Measurements from ENCODE around the gene MTMR3. TPM values are rescaled to one million over a fixed set of nuclear protein-coding genes. Genes with fewer than 3 reads are reported as not detected.
A peak's percentile ranks its signal among the peaks of the same experiment; 100 is the strongest.
"Not testable (repeated sequence)": the region's sequence is repeated elsewhere in the genome, so short reads cannot be mapped to it uniquely, and the experiment has no call there.

The MTMR3 gene
- polyA plus RNA-seq, 3 donors from 2014 or later, result 11.2 to 21.9 (median 11.9) TPM

DNA sequence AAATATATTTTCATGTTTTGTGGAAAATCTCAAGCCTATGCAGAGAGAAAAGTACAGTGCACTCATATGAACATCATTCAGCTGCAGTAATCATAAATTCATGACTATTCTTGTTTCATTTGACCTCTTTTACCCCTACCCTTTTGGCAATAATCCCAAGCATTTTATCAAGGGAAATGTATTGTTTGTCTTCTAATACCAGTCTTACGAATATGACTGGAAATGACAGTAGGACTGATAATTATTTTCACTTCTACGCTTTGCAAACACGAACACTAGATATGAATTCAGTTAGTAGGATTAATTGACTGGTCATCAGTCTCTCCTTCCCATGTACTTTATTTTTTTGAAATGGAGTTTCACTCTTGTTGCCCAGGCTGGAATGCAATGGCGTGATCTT lies 90.3 kb downstream of the MTMR3 start:
- Mint-ChIP-seq H3K4me1 (peaks cover 2 to 11% of the 10 kb centered on the region in 2 donors), H3K4me3 (no peak overlapping the region), H3K9me3 (no peaks in the 10 kb centered on the region), H3K27ac (no peak overlapping the region), H3K27me3 (ENCODE audit: low read depth in 3 of 3) (peaks cover 0 to 4% (median 1%) of the 10 kb centered on the region in 3 donors), H3K36me3 (peaks cover 4 to 10% (median 9%) of the 10 kb centered on the region in 3 donors)
- DNase-seq, result no peak

DNA sequence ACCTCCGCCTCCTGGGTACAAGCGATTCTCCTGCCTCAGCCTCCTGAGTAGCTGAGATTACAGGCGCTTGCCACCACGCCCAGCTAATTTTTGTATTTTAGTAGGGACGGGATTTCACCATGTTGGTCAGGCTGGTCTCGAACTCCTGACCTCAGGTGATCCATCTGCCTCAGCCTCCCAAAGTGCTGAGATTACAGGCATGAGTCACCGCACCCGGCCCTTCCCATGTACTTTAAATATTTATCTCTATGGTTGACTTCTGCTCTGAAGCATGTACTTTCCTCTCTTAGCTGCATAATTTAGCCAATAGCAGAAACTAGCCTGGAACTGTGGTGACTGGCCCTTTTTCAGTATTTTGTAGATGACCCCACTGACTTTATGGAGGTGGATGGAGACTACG lies 90.7 kb downstream of the MTMR3 start:
- not testable (repeated sequence) for H3K27ac Mint-ChIP-seq; H3K27me3 Mint-ChIP-seq (ENCODE audit: low read depth in 3 of 3); H3K9me3 Mint-ChIP-seq; DNase-seq; H3K4me3 Mint-ChIP-seq; H3K4me1 Mint-ChIP-seq
- H3K36me3 Mint-ChIP-seq, result peaks cover 4 to 10% (median 9%) of the 10 kb centered on the region in 3 donors

DNA sequence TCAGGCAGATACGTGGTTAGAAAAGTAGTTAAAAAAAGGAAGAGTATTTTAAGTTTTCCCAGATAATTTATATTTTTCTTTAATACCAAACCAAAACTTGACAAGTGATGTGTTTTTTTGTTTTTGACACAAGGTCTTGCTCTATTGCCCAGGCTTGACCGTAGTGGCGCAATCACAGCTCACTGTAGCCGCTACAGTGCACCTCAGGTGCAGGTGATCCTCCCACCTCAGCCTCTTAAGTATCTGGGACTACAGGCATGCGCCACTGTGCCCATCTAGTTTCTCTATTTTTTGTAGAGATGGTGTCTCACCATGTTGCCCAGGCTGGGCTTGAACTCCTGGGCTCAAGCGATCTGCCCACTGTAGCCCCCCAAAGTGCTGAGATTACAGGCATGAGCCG lies 92.5 kb downstream of the MTMR3 start:
- Mint-ChIP-seq H3K4me1 (peaks cover 0 to 4% of the 10 kb centered on the region in 2 donors), H3K27me3 (ENCODE audit: low read depth in 3 of 3) (peaks cover 0 to 1% (median 0%) of the 10 kb centered on the region in 3 donors), H3K27ac (no peak overlapping the region), H3K36me3 (peaks cover 12 to 15% (median 14%) of the 10 kb centered on the region in 3 donors), H3K4me3 (no peak overlapping the region), H3K9me3 (no peaks in the 10 kb centered on the region)
- DNase-seq, result no peak

DNA sequence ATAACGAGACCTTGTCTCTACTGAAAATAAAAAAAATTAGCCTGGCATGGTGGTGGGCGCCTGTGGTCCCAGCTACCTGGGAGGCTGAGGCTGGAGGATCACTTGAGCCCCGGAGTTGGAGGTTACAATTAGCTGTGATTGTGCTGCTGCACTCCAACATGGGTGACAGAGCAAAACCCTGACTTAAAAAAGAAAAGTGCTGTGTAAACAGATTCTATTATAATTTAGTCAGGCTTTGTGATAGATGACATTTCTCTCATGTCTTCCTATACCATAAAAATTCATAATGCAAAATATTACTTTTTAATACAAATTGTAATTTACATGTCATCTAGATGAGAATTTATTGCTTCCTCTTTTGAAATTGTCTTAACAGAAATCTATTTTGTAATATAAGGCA lies 94.1 kb downstream of the MTMR3 start:
- H3K9me3 Mint-ChIP-seq, result no peaks in the 10 kb centered on the region
- DNase-seq, result no peak
- peaks cover 0 to 3% of the 10 kb centered on the region in 2 donors for H3K4me1 Mint-ChIP-seq
- H3K27me3 Mint-ChIP-seq (ENCODE audit: low read depth in 3 of 3), result no peaks in the 10 kb centered on the region
- H3K36me3 Mint-ChIP-seq, result peaks cover 14 to 22% (median 17%) of the 10 kb centered on the region in 3 donors
- no peak overlapping the region for H3K27ac Mint-ChIP-seq
- H3K4me3 Mint-ChIP-seq, result no peak overlapping the region

DNA sequence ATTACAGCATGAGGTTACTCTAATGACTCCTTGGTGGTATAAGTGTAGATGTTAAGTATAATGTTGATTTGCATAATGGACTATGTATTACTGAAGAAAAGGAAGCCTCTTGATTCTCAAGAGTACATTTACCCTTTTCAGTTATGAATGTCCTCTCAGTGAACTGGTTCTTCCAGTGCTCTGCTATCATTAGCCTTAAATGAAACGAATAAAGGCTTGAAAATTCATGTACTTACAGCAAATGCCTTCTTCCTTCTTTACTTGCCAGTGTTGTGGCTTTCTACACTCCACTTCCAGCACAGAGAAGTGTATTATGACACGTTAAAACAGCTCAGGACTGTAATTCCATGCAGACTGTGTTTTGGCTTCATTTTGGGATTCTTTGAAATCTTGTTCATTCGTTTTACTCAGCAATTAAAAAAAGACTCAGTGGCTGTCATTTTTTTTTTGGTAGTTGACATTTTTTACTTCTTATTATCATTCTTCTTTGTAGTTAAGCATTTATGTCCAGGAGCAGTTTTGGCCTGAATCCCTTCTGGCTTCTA lies 96.9 kb downstream of the MTMR3 start:
- peaks cover 8 to 20% (median 17%) of the 10 kb centered on the region in 3 donors for H3K36me3 Mint-ChIP-seq
- no peaks in the 10 kb centered on the region for H3K4me1 Mint-ChIP-seq
- H3K27me3 Mint-ChIP-seq (ENCODE audit: low read depth in 3 of 3), result no peaks in the 10 kb centered on the region
- no peak for DNase-seq
- peak overlapping the region in 1 of 6 donors; percentile 9 for H3K27ac Mint-ChIP-seq
- no peaks in the 10 kb centered on the region for H3K9me3 Mint-ChIP-seq
- no peak overlapping the region for H3K4me3 Mint-ChIP-seq

DNA sequence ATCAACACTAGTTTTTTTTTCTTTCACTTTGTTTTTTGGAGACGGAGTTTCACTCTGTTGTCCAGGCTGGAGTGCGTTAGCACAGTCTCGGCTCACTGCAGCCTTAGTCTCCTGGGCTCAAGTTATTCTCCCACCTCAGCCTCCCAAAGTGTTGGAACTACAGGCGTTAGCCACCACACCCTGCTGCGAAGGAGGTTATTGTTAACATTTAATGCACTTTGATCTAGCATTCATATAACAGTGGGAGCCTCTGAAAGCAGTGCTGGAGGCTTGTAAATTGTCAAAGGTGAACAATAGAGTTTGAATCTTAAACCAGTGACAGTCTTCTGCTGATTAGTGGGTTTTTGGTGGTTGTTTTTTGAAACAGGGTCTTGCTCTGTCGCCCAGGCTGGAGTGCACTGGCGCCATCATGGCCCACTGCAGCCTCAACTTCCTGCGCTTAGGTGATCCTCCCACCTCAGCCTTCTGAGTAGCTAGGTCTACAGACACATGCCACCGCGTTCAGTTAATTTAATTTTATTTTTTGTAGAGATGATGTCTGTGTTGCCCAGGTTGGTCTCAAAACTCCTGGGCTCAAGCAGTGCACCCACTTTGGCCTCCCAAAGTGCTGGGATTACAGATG lies 100.4 kb downstream of the MTMR3 start:
- no peak overlapping the region for H3K27ac Mint-ChIP-seq
- no peak overlapping the region for H3K4me3 Mint-ChIP-seq
- H3K27me3 Mint-ChIP-seq (ENCODE audit: low read depth in 3 of 3), result no peaks in the 10 kb centered on the region
- H3K36me3 Mint-ChIP-seq, result peaks cover 7 to 22% (median 17%) of the 10 kb centered on the region in 3 donors
- no peaks in the 10 kb centered on the region for H3K4me1 Mint-ChIP-seq
- no peaks in the 10 kb centered on the region for H3K9me3 Mint-ChIP-seq
- DNase-seq, result no peak

DNA sequence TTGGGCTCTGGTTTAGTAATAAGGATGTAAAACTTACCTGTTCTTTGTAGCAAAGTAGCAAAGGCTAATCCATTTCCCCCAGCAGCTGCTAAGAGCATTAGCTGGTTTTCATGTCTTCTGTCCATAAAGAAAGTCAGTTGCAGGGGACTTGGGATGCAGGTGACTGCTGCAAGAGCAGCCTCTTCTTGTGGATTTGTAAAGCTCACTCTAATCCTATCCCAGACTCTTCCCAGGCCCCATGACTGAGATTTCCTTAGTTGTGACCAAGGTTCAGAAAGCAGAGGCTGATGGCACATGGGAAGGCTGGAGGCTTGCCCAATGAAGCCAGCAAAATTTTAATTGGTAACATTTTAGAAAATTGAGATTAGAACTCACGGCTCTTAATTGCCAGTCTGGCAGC lies 102.9 kb downstream of the MTMR3 start:
- H3K9me3 Mint-ChIP-seq, result no peaks in the 10 kb centered on the region
- no peak overlapping the region for H3K27ac Mint-ChIP-seq
- no peak for DNase-seq
- H3K4me1 Mint-ChIP-seq, result no peaks in the 10 kb centered on the region
- peaks cover 0 to 18% (median 12%) of the 10 kb centered on the region in 3 donors for H3K36me3 Mint-ChIP-seq
- H3K4me3 Mint-ChIP-seq, result no peak overlapping the region
- H3K27me3 Mint-ChIP-seq (ENCODE audit: low read depth in 3 of 3), result no peaks in the 10 kb centered on the region

DNA sequence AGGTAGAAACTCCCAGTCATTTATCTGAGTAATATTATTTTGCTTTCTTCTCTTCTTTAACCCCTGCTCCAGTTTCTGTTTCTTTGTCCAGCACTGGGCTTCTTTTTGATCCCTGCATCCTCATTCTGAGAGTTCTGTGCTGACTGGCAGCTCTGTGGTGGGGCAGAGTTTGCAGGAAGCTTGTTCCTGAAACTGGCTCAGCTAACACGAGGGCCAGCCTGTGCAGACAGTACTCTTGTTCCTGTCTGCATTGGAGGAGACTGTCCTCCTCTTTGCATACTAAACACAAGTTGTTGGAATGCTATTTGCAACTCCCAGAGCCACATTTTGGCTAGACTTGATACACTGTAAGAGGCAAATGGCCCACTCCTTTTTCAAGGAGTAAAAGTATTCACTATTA lies 104.2 kb downstream of the MTMR3 start:
- no peak overlapping the region for H3K4me3 Mint-ChIP-seq
- H3K36me3 Mint-ChIP-seq, result peaks cover 3 to 22% (median 16%) of the 10 kb centered on the region in 3 donors
- no peak for DNase-seq
- H3K27ac Mint-ChIP-seq, result peak overlapping the region in 1 of 6 donors; percentile 38
- H3K9me3 Mint-ChIP-seq, result no peaks in the 10 kb centered on the region
- no peaks in the 10 kb centered on the region for H3K4me1 Mint-ChIP-seq
- H3K27me3 Mint-ChIP-seq (ENCODE audit: low read depth in 3 of 3), result no peaks in the 10 kb centered on the region

DNA sequence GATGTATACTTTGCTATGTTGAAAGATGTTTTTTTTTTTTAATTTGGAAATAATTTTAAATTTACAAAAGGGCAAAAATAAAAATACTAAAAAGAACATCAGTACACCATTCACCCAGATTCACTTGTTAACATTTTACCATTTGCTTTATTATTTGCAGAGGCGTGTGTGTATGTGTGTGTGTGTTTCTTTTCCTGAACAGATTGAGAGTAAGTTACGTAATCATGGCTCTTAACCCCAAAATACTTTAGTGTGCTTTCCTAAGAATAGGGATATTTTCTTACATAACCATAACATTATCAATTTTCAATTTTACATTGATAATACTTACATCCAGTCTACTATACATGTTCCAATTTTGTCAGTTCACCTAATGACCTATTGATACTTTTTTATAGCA lies 105.7 kb downstream of the MTMR3 start:
- Mint-ChIP-seq H3K9me3 (no peaks in the 10 kb centered on the region), H3K4me1 (no peaks in the 10 kb centered on the region), H3K36me3 (peaks cover 8 to 33% (median 16%) of the 10 kb centered on the region in 3 donors), H3K27me3 (ENCODE audit: low read depth in 3 of 3) (no peaks in the 10 kb centered on the region), H3K27ac (no peak overlapping the region), H3K4me3 (no peak overlapping the region)
- no peak for DNase-seq

DNA sequence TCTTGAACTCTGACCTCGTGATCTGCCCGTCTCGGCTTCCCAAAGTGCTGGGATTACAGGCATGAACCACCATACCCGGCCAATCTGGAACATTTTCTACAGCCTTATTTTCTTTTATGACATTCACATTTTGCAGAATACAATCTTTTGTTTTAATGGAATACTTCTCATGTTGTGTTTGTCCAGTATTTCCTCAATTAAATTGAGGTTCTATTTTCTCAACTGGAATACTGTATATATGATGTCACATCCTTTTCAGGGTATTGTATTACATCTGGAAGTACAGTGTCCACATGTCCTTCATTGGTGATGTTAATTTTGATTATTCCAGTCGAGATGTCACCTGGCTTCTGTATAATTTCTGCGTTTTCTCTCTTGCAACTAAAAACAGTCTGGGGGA lies 106.5 kb downstream of the MTMR3 start:
- H3K27me3 Mint-ChIP-seq (ENCODE audit: low read depth in 3 of 3), result no peaks in the 10 kb centered on the region
- DNase-seq, result no peak
- peaks cover 8 to 35% (median 11%) of the 10 kb centered on the region in 3 donors for H3K36me3 Mint-ChIP-seq
- peaks cover 0 to under 1% of the 10 kb centered on the region in 2 donors for H3K4me1 Mint-ChIP-seq
- H3K27ac Mint-ChIP-seq, result no peak overlapping the region
- no peak overlapping the region for H3K4me3 Mint-ChIP-seq
- no peaks in the 10 kb centered on the region for H3K9me3 Mint-ChIP-seq

DNA sequence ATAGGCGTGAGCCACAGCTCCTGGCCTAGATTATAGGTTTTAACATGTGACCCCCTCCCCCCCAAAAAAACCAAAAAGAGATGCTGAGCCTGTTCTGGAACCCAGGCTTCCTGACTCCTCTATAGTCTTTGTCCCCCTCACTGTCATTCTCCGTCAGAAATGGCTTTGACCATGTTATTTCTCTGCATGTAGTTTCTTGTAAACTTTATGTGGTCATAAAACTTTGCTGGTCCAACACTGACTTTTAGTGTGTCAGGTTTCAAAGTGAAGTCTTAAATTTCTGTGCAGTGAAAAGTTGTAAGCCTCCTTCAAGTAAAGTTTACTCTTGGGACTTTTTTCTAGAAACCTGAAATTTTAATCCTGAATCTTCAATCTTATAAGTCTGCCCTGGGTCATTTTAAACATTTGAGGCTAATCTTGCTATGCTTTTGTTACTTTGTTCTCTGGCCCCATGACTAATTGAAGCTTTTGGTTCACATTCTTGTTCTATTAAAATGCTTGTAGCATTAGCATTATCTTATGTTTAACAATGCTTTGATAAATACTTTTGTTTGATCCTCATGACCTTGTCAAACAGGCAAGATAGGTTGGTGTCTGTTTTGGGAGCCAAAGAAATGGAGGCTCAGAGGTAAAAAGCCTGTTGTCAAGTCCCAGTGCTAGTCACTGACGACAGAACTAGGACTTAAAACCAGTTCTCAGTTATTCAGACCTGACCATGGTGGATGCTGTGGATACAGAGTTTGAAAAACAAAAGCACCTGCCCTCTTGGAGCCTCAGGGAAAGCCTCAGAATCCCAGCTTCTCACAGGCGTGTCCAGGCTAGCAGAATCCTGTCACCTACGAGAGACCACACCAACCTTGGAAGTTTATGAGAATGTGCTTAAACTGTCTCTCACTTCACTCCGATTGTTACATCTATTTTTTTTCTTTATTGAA lies 109.6 kb downstream of the MTMR3 start:
- Mint-ChIP-seq H3K27ac (no peak overlapping the region), H3K4me3 (no peak overlapping the region), H3K9me3 (no peaks in the 10 kb centered on the region), H3K36me3 (peaks cover 6 to 36% (median 8%) of the 10 kb centered on the region in 3 donors), H3K27me3 (ENCODE audit: low read depth in 3 of 3) (no peaks in the 10 kb centered on the region), H3K4me1 (peaks cover 0 to 13% of the 10 kb centered on the region in 2 donors)
- DNase-seq, result no peak

DNA sequence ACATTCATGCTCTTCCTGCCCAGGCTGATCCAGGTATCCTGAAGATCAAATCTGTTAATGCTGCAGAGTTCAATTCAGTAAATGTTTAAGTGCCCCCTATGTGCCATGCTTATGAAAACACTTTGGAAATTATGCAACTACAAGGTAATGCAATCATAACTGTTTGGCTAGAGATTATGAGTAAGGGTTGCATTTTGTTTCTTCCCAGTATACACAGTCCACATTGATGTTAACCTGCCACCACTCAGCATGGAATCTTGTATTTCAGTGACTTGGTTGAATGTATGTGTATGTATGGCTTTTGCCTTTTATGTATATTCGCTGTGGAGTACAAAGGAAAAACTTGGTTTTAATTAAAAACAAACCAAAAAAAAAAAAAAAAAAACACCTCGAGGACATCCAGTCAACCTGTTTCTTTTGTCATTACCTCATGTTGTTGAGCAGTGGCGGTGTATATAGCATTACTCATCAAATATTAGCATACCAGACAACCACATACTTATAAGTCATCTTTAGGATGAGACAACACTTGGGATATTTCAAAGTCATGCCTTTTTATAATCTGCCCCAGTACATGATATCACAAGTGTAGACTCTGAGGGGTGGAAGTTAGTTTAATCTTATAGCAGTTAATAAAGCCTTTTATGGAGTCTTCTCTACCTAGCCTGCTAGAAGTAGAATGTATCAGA lies 111.2 kb downstream of the MTMR3 start:
- H3K27ac Mint-ChIP-seq, result peak overlapping the region in 1 of 6 donors; percentile 4
- H3K4me1 Mint-ChIP-seq, result peaks cover 0 to 13% of the 10 kb centered on the region in 2 donors
- no peak for DNase-seq
- H3K4me3 Mint-ChIP-seq, result no peak overlapping the region
- no peaks in the 10 kb centered on the region for H3K27me3 Mint-ChIP-seq (ENCODE audit: low read depth in 3 of 3)
- H3K9me3 Mint-ChIP-seq, result no peaks in the 10 kb centered on the region
- H3K36me3 Mint-ChIP-seq, result peaks cover 6 to 29% (median 13%) of the 10 kb centered on the region in 3 donors

DNA sequence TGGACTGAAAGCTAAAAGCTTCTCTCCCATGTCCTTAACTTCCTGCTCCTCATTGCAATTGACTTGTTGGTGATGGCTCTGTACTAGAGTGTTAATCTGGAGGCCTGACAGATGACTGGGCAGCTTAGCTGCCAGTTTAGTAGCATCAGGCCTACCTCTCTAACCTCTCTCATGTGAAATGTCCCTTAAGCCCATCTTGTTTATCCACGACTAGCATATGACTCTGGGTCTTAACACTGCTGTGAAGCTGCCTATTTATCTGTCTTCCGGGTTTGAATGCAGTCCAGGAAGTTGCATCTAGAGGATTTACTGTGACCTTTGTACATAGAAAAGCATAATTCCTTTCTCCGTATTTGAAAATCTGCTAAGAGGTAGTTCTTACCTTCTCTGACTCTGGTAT lies 112.0 kb downstream of the MTMR3 start:
- Mint-ChIP-seq H3K27ac (peak overlapping the region in 4 of 6 donors; percentile 12 to 82 (median 23)), H3K36me3 (peaks cover 6 to 24% (median 13%) of the 10 kb centered on the region in 3 donors), H3K4me3 (no peak overlapping the region), H3K4me1 (peaks cover 0 to 13% of the 10 kb centered on the region in 2 donors), H3K27me3 (ENCODE audit: low read depth in 3 of 3) (no peaks in the 10 kb centered on the region), H3K9me3 (no peaks in the 10 kb centered on the region)
- DNase-seq, result no peak
